Esophagus squamous epithelium (tissue), 4 donors: ENCODE measurements around the gene TNNC1.

ENCODE experiments used
- POLR2A ChIP-seq, 4 donors: fragments of 450-650 bp; IDR thresholded peaks; one replicate each; pipeline ENCODE4 v1.6.1; 2017; ENCODE audit warnings: antibody characterized with exemption in 4 of 4, mild to moderate bottlenecking in 4 of 4, moderate library complexity in 3 of 4
- TF ChIP-seq, protein P1 (sequence below), 6 experiments: fragments of 450-650 bp in 4 of 6; fragments of 200-600 bp in 2 of 6; sonication (generic) in 2 of 6; IDR thresholded peaks; one replicate each; pipeline ENCODE4 v1.5.1; 2016 to 2019; ENCODE audit warnings: antibody characterized with exemption in 6 of 6, mild to moderate bottlenecking in 4 of 6, moderate library complexity in 4 of 6

DNA sequence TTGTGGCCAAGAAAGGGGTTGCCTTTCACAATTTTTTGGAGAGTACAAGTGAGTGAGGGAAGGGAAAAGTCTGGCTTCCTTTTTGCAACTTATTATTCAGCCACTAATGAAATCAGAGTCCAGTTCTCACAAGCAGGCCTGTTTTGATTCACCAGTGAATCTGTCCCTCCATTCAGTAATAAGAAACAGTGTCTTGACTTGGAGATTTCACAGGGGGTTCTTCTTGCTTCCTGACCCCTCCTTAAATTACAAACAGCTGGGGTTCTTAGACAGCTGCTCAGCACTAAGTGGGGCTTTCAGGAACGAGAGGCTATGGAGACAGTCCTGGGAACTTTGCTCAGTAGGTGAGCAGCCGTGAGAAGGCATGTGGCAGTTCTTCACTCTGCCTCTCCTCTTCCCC is 33.5 kb downstream of the TNNC1 start:
- TF ChIP-seq, protein P1, sequence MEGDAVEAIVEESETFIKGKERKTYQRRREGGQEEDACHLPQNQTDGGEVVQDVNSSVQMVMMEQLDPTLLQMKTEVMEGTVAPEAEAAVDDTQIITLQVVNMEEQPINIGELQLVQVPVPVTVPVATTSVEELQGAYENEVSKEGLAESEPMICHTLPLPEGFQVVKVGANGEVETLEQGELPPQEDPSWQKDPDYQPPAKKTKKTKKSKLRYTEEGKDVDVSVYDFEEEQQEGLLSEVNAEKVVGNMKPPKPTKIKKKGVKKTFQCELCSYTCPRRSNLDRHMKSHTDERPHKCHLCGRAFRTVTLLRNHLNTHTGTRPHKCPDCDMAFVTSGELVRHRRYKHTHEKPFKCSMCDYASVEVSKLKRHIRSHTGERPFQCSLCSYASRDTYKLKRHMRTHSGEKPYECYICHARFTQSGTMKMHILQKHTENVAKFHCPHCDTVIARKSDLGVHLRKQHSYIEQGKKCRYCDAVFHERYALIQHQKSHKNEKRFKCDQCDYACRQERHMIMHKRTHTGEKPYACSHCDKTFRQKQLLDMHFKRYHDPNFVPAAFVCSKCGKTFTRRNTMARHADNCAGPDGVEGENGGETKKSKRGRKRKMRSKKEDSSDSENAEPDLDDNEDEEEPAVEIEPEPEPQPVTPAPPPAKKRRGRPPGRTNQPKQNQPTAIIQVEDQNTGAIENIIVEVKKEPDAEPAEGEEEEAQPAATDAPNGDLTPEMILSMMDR (IDR thresholded peaks at IDR 0.05) = no peak
- no peak for TF ChIP-seq POLR2A (IDR thresholded peaks at IDR 0.05)
